GM18517 (cell line): Measurements from ENCODE around the gene UQCRC2.
"Not testable (repeated sequence)": the region's sequence is repeated elsewhere in the genome, so short reads cannot be mapped to it uniquely, and the experiment has no call there.

Source experiments
- ATAC-seq: cut with Tn5 transposase; IDR thresholded peaks from one replicate; pipeline ENCODE4 v1.9.1; 2021; ENCODE audit warnings: mild to moderate bottlenecking, moderate library complexity; ENCODE audit not compliant: unreplicated experiment

The UQCRC2 gene

GRCh38 chr16:21952793-21953540 is at the start of gene UQCRC2:
Gene UQCRC2 (plus strand): TSS chr16:21953361. CDS start chr16:21953424, 63 bp downstream.
- ATAC-seq, result peak; percentile 87

- not testable (repeated sequence) for ATAC-seq
Measured at GRCh38 chr16:21932650-21933049, 20.5 kb upstream of the UQCRC2 start.

- ATAC-seq, result not testable (repeated sequence)
Measured at GRCh38 chr16:21933316-21933715, 19.8 kb upstream of the UQCRC2 start.

GRCh38 chr16:21933790-21934189 is 19.4 kb upstream of the UQCRC2 start:
- not testable (repeated sequence) for ATAC-seq

DNA sequence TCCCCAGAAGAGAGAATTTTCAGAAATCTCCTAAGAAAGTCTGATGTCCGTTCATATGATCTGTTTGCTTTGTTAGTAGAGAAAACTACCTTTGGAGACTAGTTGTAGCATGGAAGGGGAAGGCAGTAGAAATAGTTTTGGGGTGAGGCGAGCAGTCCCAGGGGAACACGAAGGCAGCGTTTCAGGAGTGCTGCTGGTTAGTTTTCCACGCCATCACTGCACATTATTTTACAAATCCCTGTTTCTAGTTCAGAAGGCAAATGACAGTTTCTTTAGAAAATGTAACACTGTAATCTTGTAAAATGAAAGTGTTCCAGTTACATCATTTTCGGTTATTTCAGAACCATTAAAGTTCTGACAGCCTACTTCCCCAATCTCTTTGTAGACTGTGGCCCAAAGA is 16.9 kb upstream of the UQCRC2 start:
- not testable (repeated sequence) for ATAC-seq

GRCh38 chr16:21937336-21937829 is 15.8 kb upstream of the UQCRC2 start:
- no peak for ATAC-seq

DNA sequence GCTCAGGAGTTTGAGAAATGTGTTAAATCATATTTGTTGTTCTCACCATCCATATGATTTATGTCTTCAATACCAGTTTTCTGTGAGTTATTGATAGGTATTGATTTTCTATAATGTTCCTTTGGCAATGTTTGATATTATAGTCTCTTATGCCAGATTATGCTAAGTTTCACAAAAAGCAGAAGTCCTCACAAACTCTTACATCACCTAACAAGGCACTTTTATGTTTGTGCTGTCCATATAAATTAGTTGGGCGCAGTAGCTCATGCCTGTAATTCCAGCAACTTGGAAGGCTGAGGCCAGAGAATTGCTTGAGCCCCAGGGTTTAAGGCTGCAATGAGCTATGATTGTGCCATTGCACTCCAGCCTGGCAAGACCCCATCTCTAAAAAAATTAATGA is 12.6 kb upstream of the UQCRC2 start:
- ATAC-seq, result no peak

GRCh38 chr16:21943571-21943970 is 9.6 kb upstream of the UQCRC2 start:
- no peak for ATAC-seq

DNA sequence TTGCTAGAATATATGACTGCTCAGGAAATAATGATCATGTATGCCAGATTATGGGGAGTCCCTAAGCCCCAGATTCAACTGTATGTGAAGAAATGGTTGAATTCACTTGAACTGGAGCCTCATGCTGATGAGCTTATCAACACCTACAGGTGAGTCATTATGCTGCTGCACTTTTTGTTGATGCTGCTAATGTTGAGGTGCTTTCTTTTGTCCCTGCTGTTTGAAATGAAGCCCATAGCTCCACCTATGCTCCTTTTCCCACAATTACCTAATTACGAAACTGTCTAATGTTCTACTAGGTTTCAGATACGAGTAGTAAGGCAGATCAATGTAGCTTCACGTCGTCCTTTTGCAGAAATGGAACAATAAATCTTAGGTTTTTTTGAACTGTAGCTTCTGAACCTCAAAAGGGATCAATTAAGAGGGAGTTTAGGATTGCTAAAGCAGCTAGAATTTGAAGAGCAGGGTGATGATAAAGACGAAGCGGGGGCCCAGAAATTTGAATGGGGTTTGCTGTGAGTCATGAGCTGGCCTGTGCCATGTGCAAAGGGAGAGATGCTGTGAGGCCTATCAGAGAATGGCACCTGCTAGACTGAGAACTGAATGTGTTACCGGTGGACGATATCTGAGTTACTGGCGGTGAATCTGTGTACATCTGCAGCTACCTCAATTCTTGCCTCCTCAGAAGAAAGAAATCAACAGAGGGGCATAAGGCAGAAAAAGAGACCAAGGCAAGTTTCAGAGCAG is 6.1 kb upstream of the UQCRC2 start:
- ATAC-seq, result no peak

- ATAC-seq, result no peak
Measured at GRCh38 chr16:21949713-21950260, 3.4 kb upstream of the UQCRC2 start.

DNA sequence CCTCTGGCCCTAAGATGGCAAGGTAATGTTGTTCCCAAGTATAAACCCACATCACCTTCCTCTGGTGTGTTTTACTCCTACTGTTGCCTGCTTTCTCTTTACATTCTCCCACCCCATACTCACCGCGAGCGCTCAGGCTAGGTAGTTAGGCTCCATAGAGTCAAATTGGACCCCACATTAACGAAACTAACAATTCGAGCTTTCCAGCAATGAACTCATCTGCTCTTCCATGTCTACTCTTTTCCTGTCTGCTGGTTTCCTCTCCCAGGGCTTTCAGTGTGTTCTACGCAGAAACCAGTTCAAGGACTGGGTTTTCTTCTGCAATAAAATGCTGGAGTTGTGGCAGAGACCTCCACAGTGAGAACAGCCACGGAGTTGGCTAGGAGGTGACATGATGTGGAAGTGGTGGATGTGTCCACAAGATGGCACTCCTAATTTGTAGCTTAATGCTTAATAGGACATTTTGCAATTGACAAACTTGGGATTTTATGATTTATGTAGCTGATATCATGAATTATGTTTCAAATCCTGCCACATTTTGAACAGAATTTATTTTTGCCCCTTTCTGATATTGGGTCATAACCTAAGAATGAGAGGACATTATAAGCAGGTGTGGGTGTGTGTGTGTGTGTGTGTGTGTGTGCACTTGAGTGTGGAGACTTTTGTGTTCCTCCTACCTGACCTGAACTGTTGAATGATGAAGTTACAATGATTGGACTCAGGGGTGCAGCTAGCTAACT is 2.2 kb upstream of the UQCRC2 start:
- ATAC-seq, result no peak

GRCh38 chr16:21952040-21952792 is 945 bp upstream of the UQCRC2 start:
- peak; percentile 31 for ATAC-seq

DNA sequence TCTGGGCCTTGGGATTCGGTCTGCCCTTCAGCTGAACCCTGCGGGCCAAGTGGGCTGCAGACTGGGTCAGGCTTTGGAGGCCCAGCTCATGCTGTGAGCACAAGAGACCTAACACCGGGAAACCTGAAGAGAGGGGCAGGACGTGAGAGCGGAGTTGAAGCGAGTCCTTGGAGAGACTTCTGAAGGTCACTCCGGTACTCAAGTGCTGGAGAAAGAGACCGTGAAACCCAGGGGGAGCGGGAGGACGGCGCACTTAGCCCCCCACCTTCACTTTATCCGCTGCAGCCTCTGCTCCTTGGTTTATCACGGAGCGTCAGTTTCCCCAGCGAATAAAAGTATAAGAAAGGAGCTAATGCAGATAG is 361 bp downstream of the UQCRC2 start:
- ATAC-seq, result no peak

DNA sequence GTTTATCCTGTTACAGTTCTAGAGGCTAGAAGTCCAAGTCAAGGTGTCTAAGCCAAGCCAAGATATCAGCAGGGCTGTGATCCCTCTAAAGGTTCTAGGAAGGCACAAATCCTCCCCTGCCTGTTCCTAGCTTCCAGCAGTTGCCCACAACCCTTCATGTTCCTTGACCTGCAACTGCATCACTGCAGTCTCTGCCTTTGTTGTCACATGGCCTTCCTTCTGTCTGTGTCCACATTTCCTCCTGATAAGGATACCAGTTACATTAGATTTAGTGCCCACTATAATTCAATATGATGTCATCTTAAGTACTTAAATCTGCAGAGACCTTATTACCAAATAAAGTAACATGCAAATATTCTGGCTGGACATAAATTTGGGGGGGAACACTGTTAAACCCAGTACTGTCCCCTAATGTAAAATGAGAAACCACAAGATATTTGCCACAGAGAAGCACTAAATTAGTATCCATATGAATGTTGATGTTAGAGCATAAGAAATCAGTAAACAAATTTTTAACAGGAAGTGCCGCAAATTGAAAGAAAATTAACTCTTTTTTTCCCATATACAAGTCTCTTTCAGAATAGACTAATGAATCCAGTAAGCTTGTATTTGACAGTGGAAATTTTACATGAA is 4.7 kb downstream of the UQCRC2 start:
- no peak for ATAC-seq

DNA sequence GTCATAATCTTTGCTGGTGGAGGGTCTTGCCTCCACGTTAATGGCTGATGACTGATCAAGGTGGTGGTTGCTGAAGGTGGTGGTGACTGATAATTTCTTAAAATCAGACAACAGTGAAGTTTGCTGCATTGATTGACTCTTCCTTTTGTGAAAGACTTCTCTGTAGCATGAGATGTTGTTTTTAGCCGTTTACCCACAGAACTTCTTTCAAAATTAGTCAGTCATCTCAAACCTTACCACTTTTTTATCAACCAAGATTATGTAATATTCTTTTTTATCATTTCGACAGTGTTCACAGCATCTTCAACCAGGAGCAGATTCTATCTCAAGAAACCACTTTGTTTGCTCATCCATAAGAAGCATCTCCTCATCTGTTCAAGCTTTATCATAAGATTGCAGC is 5.9 kb downstream of the UQCRC2 start:
- ATAC-seq, result no peak

DNA sequence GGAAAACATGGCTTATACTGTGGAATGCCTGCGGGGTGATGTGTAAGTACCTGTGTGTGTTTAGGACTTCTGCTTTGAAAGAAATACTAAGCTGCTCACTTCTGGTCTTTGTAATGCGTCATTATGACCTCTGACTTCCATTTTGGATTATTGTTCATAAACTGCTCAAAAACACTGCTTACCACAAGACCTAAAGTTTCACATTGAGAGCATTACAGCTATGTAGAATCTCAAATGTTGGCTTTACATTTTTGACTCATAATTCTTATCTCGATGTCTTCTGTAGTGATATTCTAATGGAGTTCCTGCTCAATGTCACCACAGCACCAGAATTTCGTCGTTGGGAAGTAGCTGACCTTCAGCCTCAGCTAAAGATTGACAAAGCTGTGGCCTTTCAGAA is 9.3 kb downstream of the UQCRC2 start:
- ATAC-seq, result no peak

- no peak for ATAC-seq
Measured at GRCh38 chr16:21963887-21964286, 10.7 kb downstream of the UQCRC2 start.

- ATAC-seq, result no peak
Measured at GRCh38 chr16:21964353-21964752, 11.2 kb downstream of the UQCRC2 start.

DNA sequence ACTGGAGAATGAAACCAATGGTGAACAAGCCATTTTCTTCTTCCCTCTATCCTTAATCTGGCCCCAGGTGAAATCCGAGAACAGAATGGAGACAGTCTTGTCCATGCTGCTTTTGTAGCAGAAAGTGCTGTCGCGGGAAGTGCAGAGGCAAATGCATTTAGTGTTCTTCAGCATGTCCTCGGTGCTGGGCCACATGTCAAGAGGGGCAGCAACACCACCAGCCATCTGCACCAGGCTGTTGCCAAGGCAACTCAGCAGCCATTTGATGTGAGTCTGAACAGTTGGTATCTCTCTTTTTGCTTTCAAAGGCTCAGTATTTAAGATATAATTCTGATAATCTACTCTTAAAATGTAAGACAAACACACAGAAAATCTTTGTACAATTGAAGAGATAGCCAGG is 18.7 kb downstream of the UQCRC2 start:
- ATAC-seq, result no peak

DNA sequence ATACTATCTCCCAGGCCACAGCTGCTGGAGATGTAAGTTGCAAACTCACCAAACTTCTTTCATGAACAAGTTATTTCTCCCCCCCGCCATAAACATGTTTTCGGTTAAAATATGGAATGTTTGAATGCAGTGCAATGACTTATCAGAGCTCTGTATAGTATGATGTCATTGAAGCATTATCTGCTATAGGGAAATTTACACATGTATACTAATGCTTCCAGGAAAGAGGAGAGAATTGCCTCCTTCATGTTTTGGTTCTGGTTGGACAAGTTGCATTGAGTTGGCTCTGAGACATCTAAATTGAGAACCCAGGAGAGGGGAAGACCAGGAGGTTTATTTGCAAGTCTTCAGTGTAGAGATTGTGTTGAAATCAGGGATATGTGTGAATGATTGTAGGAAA is 20.8 kb downstream of the UQCRC2 start:
- ATAC-seq, result no peak
